ENCODE results near the gene TWF2. TPM values are rescaled to one million over a fixed set of nuclear protein-coding genes. Genes with fewer than 3 reads are reported as not detected.

The TWF2 gene
- total and polyA plus RNA-seq, 2 of the 4 experiments (the other 2 are of a cell fraction): 111 to 145 TPM

DNA sequence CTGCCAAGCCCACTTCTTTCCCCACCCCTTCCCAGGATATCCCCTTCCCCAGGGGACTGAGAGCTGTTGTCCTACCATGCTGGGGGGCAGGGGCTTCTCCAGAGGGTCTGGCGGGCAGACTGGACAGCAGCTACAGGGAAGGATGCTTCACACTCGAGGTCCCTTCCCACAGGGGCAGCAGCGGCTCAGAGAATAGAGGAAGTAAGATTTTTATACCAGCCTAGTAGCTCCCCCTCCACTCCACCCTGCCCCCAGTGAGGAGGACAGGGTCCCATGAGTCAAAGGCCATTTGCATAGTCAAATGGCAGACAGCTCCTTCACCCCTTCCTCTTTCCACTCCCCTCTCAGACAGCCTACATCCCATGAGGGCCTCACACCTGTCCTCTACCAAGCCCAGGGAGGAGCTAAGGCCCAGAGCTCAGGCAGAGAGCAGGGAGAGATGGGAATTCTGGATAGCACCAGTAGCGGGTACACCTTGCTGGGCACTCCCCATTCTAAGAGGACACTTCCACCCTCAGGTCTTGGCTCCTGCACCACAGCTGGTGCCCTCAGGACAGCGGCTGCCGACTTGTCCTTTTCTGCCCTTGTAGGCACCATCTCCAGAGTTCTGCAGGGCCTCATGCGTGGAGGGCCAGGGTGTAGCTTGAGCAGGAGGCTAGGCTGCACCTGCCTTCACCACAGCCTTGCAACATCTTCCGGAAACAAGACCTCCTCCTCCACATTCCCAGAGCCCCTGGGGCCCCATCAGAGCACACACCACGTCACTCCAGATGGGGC is 13.3 kb downstream of the TWF2 start, which contains the start of gene TLR9:
Gene TLR9 (minus strand): TSS at position 194 of the 777 bp plus-strand sequence. CDS start 116 bp downstream, at position 78.
- Histone ChIP-seq H2BK15ac (ENCODE audit: low read depth, low read length) (no peak within 1 kb of the TSS), H4K20me1 (ENCODE audit: insufficient read depth, low read length) (peaks cover 4% of the 10 kb centered on the region; the same call in 1 of the 2 replicates), H3K79me1 (ENCODE audit: low read depth in 1 of 2, low read length in 2 of 2) (peaks cover 1 to 5% of the 10 kb centered on the region in 2 experiments; a peak in 3 of 4 replicates), H3K9me1 (ENCODE audit: insufficient read depth, low read length) (no peaks in the 10 kb centered on the region), H3K14ac (replicated peaks; ENCODE audit: low read depth, low read length) (no peak within 1 kb of the TSS), H3K36me3 (ENCODE audit: control insufficient read depth, insufficient read depth, low read length) (peaks cover 26% of the 10 kb centered on the region), H3K4ac (ENCODE audit: low read depth, low read length) (no peak within 1 kb of the TSS), H3K4me3 (ENCODE audit: insufficient read depth, low read depth, low read length) (no peak within 1 kb of the TSS), H3K9ac (ENCODE audit: low read depth, low read length) (no peak within 1 kb of the TSS), H3K9me3 (ENCODE audit: control insufficient read depth, insufficient read depth, low read length) (no peaks in the 10 kb centered on the region), H2BK5ac (ENCODE audit: low read depth, low read length, poor library complexity, severe bottlenecking) (no peak within 1 kb of the TSS), H2AK9ac (replicated peaks; ENCODE audit: low read depth, low read length, poor library complexity) (no peak within 1 kb of the TSS), H2BK120ac (ENCODE audit: low read depth, low read length) (no peak within 1 kb of the TSS), H3K4me1 (ENCODE audit: control insufficient read depth, insufficient read depth, low read length) (no peaks in the 10 kb centered on the region), H2AFZ (replicated peaks; ENCODE audit: low read length, poor library complexity) (no peak within 1 kb of the TSS), H4K5ac (ENCODE audit: low read depth, low read length) (no peak within 1 kb of the TSS), H3K23ac (ENCODE audit: low read depth, low read length) (no peak within 1 kb of the TSS), H2BK20ac (ENCODE audit: low read depth, low read length) (no peak within 1 kb of the TSS), H3K18ac (ENCODE audit: low read depth, low read length) (no peak within 1 kb of the TSS), H4K91ac (ENCODE audit: insufficient read depth, low read depth, low read length) (no peak within 1 kb of the TSS), H4K8ac (ENCODE audit: low read depth in 2 of 2, low read length in 2 of 2) (no peak within 1 kb of the TSS), H3K27ac (ENCODE audit: insufficient read depth, low read length) (no peak within 1 kb of the TSS), H2AK5ac (ENCODE audit: low read depth, low read length) (no peak within 1 kb of the TSS), H3K27me3 (ENCODE audit: control insufficient read depth, insufficient read depth, low read length) (no peaks in the 10 kb centered on the region), H3K4me2 (ENCODE audit: low read depth, low read length) (no peak within 1 kb of the TSS), H3K56ac (ENCODE audit: extremely low read depth, insufficient read depth, low read length) (no peak within 1 kb of the TSS)
- dilution Hi-C loops (cut with HindIII; ENCODE audit: low sequenced_read_pairs, unreplicated experiment): no loop called here
- CTCF ChIA-PET: interaction anchor here (0.9 to 1.3 kb wide), 2 partner anchors 11 to 114 kb away, joined by 4 read pairs; no protein-coding TSS in a partner anchor
- 85% methylated on average over 4 of the region's 9 CpGs; no CpG with 5 or more reads in 1 of the 2 experiments for WGBS, 2 experiments (ENCODE audit: extremely low coverage in 2 of 2, insufficient read length in 1 of 2)
- DNase-seq (no peak), ATAC-seq (ENCODE audit: low read depth) (no peak)
- in situ Hi-C loops (cut with MboI; ENCODE audit: low sequenced_read_pairs): no loop called here
- intact Hi-C loops (cut with micrococcal nuclease): no loop called here
- TF ChIP-seq NFE2L2 (IDR thresholded peaks at IDR 0.05; ENCODE audit: low read depth, low read length) (no peak), MAFK (IDR thresholded peaks at IDR 0.05; ENCODE audit: low read depth, low read length) (no peak), RCOR1 (IDR thresholded peaks at IDR 0.05; ENCODE audit: insufficient replicate concordance, low read length) (no peak), MXI1 (IDR thresholded peaks at IDR 0.05; ENCODE audit: borderline replicate concordance, low read depth, low read length) (no peak), BHLHE40 (IDR thresholded peaks at IDR 0.05; ENCODE audit: low read depth, low read length) (no peak)
- TF ChIP-seq, protein P1, sequence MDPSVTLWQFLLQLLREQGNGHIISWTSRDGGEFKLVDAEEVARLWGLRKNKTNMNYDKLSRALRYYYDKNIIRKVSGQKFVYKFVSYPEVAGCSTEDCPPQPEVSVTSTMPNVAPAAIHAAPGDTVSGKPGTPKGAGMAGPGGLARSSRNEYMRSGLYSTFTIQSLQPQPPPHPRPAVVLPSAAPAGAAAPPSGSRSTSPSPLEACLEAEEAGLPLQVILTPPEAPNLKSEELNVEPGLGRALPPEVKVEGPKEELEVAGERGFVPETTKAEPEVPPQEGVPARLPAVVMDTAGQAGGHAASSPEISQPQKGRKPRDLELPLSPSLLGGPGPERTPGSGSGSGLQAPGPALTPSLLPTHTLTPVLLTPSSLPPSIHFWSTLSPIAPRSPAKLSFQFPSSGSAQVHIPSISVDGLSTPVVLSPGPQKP (IDR thresholded peaks at IDR 0.05; ENCODE audit: borderline replicate concordance, low read depth, low read length): no peak
- TF ChIP-seq, protein P2, sequence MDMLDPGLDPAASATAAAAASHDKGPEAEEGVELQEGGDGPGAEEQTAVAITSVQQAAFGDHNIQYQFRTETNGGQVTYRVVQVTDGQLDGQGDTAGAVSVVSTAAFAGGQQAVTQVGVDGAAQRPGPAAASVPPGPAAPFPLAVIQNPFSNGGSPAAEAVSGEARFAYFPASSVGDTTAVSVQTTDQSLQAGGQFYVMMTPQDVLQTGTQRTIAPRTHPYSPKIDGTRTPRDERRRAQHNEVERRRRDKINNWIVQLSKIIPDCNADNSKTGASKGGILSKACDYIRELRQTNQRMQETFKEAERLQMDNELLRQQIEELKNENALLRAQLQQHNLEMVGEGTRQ (IDR thresholded peaks at IDR 0.05; ENCODE audit: low read depth, low read length): no peak
- BruUV-seq (replicated peaks): no TSS peak
- POLR2A ChIA-PET (ENCODE audit: unreplicated experiment): no interaction called here
